HG03280 (cell line): ENCODE results near the gene FBXO28.
"Not testable (repeated sequence)": the region's sequence is repeated elsewhere in the genome, so short reads cannot be mapped to it uniquely, and the experiment has no call there.

Experiments
- ATAC-seq: cut with Tn5 transposase; IDR thresholded peaks from one replicate; pipeline ENCODE4 v1.9.1; 2021; ENCODE audit warnings: mild to moderate bottlenecking, moderate library complexity; ENCODE audit not compliant: unreplicated experiment

Gene FBXO28

DNA sequence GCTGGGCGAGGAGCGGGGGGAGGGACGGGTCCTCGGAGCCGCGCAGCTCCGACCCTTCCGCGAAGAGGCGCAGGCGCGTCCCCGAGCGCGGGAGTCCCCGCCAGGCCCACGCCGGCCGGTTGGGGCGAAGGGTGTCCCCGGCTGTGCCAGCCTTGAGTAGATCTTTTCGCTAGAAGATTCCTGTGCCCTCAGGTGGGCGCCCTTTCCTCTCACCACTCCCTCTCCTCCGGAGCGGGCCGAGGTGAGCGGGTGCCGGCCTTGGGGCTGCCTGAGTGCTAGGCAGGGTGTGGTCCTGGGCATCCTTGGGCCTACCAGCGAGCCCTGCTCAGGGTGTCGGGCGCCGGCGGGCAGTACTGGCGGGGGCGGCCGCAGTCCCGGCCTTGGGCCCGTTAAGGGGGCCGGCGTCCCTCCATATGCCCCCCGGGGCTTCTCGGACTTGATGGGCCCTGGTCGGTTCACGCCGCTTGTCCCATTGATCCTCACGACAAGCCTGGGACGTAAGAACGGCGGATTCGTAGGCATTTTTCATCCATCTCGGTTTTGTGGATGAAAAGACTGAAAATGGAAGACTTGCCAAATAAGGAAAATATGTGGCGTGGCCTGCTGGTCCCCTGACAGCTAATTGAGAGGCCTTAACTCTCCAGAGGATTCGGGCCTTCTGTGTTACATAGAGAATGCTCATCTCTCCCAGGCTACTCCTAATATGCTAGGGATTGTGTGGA, 69.8 kb downstream of the FBXO28 start:
- ATAC-seq, result peak; percentile 43

DNA sequence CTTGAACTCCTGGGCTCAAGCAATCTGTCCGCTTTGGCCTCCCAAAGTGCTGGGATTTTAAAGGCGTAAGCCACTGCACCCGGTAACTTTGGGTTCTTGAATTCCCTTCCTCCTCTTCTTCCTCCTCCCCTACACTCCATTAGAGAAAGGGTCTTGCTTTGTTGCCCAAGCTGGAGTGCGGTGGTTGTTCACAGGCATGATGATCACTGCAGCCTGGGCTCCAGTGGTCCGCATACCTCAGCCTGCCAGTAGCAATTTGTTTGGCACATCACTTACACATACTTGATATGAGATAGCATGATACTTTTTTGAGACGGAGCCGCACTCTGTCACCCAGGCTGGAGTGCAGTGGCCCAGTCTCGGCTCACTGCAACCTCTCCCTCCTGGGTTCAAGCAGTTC, 71.3 kb downstream of the FBXO28 start:
- ATAC-seq, result no peak

DNA sequence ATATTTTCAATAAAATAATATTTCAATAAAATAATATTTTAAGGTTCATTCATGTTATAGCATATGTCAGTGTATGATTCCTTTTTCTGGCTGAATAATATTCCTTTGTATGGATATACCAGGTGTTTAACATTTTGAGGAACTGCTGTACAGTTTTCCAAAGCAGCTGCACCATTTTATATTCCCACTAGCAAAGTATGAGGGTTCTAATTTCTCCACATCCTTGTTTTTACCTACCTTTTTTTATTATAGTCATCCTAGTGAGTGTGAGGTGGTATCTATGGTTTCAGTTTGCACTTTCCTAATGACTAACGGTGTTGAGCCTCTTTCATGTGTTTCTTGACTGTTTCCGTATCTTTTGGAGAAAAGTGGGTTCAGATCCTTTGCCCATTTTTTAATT, 74.4 kb downstream of the FBXO28 start:
- ATAC-seq, result no peak

DNA sequence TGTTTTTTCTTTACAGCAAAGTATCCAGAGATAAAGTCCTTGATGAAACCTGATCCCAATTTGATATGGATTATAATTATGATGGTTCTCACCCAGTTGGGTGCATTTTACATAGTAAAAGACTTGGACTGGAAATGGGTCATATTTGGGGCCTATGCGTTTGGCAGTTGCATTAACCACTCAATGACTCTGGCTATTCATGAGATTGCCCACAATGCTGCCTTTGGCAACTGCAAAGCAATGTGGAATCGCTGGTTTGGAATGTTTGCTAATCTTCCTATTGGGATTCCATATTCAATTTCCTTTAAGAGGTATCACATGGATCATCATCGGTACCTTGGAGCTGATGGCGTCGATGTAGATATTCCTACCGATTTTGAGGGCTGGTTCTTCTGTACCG, 75.7 kb downstream of the FBXO28 start:
- no peak for ATAC-seq

DNA sequence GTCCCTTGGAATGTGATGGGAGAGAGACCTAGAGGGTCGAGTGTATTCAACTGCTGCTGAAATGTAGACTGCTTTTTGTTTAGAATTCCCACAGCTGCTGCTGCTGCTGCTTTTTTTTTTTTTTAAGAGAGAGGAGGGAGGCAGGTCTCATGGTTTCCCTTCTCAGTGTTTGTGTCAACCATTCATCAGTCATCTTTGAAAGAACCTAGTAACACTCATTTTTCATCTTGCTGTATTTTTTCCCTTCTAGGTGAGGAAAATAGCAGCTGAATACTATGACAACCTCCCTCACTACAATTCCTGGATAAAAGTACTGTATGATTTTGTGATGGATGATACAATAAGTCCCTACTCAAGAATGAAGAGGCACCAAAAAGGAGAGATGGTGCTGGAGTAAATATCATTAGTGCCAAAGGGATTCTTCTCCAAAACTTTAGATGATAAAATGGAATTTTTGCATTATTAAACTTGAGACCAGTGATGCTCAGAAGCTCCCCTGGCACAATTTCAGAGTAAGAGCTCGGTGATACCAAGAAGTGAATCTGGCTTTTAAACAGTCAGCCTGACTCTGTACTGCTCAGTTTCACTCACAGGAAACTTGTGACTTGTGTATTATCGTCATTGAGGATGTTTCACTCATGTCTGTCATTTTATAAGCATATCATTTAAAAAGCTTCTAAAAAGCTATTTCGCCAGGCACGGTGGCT, 78.3 kb downstream of the FBXO28 start:
- ATAC-seq, result peak; percentile 51

DNA sequence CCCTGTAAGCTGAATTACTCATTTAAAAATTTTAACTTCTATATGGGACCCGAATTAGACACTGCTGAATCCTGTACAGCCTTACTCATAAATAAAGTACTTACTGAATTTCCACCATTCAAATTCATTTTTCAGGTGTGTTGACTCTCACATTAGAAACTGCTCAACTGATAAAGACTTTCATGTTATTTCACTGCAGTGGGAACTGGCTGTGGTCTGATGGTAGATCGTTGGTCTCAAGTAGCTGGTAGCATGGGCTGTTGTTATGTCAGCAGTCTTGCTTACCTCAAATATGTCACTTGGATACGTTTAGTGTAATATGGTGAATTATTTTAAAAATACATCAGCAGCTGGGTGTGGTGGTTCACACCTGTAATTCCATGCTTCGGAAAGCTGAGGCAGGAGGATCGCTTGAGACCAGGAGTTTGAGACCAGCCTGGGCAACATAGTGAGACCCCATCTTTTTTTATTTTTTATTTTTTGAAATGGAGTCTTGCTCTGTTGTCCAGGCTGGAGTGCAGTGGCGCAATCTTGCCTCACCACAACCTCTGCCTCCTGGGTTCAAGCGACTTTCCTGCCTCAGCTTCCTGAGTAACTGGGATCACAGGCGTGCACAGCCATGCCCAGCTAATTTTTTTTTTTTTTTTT, 79.5 kb downstream of the FBXO28 start:
- ATAC-seq, result no peak

DNA sequence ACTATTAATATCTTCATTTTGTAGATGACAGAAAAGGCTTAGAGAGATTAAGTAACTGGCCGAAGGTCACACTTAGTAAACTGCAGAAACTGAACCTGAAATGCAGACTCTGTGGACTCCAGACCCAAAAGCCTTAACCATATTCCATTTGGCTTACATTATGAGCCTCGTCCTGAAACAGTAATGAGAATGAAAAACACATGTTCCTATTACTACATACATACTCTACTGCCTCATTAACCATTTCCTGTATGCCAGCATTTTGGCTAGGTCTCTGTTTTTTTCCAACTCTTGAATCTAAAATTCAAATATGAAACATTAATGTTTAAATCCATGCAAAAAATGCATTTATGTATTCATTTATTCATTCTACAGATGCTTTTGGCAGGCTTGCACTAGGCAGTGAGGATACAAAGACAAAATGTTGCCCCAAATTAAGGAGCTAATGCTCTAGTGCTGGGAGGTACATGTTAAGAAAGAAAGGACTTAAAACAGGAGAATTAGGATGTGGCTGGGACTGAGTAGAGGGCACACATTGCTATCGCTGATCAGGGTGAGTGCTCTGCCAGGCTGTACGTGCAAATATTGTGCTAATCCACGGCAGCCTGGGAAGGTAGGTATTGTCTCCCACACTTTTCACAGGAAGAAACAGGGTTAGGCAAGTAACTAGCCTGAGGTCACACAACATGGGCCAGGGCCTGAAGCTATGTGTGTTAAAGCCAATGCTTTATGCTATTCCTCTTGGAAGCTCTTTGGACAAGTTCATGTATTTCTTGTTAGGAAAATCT, 83.1 kb downstream of the FBXO28 start:
- ATAC-seq, result no peak

DNA sequence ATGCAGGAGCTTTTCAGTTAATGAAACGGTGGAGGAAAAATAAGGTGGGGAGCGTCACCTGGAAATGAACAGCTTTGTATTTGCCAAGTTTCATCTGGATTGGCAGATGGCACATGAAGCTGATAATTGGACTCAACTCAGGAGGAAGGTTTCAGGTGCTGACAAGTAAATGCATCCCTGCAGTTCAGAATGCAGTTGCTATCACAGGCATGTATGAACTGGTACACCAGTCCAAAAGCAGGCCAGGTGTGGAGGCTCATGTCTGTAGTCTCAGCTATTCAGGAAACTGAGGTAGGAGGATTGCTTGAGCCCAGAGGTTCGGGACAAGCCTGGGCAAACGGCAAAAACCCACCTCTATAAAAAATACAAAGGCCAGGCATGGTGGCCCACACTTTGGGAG, 84.7 kb downstream of the FBXO28 start:
- ATAC-seq, result no peak

DNA sequence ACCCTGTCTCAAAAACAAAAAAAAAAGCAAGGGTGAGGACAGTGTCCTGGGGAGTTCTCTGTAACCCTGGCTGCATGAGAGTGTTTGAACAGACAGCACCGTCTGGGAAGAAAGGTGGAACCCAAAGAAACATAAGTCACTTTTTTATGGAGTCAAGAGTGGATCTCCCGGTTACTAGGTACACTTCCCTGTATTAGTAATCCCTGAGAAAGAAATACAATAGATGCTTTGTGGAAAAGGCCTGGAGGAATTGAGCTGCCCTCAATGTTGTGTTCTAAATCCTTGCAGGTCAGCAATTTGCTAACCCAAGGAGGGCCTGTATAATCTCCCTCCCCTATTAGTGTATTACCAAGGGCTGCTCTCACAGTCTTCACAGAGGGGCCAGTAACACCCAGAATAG, 85.8 kb downstream of the FBXO28 start:
- no peak for ATAC-seq

DNA sequence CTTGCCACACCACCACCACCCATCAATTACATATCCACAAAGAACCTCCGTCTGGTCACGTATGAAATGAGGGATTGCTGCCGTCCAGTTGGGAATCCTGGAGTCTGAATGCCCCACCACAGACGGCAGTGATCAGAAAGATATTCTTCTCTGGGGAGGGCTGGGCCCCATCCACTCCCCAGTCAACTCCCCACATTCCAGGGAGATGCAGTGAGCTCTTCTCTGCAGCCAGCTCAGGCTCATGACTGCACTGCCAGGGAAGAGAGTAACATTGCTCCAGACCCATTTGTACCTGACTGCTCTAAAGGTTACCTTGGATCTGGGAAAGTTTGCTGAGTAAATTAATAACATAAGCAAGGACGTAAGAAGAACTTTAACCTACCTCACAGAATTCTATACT, 87.5 kb downstream of the FBXO28 start:
- no peak for ATAC-seq

DNA sequence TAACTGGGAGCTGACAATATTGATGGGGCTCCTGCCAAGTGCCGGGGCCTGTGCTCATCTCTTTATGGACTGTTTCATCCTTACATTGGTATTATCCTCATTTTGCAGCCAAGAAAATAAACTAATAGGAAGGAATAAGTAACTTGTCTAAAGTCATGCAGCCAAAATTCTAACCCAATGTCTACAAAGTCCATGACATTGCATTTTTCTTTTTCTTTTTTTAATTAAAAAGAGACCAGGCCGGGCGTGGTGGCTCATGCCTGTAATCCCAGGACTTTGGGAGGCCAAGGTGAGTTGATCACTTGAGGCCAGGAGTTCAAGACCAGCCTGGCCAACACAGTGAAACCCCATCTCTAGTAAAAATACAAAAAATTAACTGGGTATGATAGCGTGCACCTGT, 87.9 kb downstream of the FBXO28 start:
- no peak for ATAC-seq

DNA sequence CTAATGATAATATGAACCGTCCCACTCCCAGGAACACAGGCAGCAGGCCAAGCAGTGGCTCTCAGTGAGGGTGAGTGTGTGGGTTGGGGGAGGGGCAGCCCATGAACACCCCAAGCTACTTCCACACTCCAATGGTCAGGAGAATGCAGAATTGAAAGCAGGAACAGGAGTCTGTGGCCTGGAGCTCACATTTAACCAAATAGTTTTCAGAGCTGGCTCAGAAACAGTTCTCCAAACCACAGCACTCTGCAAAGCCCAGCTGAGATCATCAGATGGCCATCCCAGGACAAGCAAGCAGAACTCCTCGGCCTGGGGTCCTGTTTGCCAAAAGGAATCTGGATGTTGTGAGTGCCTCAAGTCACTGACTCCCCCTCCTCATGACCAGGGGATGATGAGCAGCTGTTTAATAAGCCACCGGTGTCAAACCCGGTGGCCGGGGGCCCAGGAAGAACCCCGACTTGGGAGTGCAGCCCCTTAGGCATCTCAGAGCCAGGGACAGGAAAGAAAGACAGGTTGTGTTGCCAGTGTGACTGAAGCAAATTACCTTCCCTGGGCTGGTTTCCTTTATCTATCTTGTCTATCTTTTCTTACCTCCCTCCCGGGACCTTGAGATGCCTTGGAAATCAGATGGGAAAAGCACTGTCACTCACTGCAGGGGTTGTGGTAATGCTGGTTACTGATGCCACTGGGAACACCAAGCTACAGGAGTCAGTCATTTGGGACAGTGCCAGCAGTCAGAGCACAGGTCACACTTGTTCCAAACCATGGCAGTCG, 89.5 kb downstream of the FBXO28 start:
- ATAC-seq, result no peak

DNA sequence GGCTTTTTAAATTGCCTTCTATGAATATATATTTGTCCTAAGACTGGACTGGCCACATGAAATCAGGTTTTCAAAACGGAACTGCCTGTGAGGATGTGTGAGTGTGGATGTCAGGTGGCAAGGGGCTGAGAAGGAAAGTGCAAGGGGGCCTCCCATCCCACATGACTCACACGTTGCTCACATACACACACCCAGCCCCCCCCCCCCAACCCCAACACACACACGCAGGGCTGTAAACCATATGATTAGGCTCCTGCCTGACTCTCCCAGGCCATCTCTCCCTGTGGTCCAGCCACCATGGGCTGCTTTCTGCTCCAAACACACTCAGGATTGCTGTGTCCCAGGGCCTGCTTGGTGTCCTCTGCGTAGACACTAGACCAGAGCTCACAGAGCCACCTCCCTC, 91.5 kb downstream of the FBXO28 start:
- no peak for ATAC-seq

DNA sequence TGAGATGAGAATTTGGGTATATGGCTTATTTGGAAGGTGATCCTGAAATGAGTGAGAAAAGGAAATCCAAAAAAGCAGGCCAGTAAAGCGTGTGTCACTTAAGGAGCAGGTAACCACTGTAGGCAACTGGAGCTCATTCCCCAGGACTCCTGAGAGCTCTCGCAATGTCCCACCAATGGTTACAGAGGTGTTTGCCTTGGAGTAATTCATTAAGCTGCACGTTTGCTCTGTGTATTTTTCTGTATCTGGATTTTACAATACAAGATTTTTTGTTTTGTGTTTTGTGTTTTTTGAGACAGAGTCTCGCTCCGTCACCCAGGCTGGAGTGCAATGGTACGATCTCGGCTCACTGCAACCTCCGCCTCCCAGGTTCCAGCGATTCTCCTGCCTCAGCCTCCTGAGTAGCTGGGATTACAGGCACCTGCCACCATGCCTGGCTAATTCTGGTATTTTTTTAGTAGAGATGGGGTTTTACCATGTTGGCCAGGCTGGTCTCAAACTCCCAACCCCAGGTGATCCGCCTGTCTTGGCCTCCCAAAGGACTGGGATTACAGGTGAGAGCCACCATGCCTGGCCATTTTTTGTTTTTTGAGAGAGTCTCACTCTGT, 92.1 kb downstream of the FBXO28 start:
- not testable (repeated sequence) for ATAC-seq

DNA sequence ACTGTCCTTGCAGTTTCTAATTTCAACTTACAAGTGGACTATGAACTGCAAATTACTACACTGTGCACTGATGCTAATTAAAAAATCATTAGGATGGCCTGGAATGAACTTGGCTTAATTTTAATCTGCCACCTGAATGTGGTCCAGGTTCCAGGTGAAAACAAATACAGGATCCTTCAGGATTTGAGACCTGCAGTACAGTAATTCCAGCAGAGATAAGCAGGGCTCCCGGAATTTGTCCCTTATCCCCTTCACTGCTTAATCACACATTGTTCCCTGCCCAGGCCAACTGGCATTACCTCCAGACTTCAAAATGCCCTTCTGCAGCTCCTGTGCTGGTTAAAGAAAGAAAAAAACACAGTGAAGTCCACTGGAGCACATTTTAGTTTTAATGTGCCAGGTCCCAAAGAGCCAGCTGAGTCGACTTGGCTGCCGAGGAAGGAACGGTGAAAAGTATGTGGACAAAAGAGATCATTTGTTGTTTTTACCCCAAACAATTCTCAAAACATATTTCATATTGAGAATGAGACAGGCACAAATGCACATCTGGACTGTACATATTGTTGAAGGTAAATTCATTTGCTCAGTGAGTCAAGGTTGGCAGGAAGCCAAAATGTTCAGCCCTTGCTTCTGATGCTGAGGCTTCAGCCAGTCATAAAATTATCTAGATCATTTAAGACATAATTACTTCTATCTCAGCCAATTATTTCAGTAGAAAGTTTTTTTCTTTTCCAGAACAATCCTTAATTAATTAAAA, 97.5 kb downstream of the FBXO28 start:
- ATAC-seq, result no peak
